DOHH2 (cell line): ENCODE results near the gene RRP7A.

Source experiments
- CTCF ChIP-seq: fragments of 200-600 bp; sonication (generic); IDR thresholded peaks from one replicate; pipeline ENCODE4 v1.5.1; 2014; ENCODE audit warnings: antibody characterized with exemption, mild to moderate bottlenecking, low read depth, low read length; ENCODE audit not compliant: poor library complexity, severe bottlenecking
- EZH2phosphoT487 ChIP-seq: fragments of 200-600 bp; sonication (generic); IDR thresholded peaks from 2 replicates; pipeline ENCODE4 v1.6.1; 2017; ENCODE audit warnings: borderline replicate concordance, mild to moderate bottlenecking, antibody characterized with exemption, low read length, moderate library complexity, mixed read lengths

GRCh38 chr22:42511401-42511891 lies 8.2 kb downstream of the RRP7A start:
- TF ChIP-seq CTCF (no peak), EZH2phosphoT487 (no peak)
